K562 (cell line): ENCODE results near the gene LRRC75A.

Experiments
- CTCF ChIP-seq, 3 experiments: IDR thresholded peaks in 2 of 3; conservative IDR thresholded peaks in 1 of 3; 2 replicates each; pipeline ENCODE4 v1.5.1; 2011 to 2012; ENCODE audit warnings: low read length in 3 of 3, mild to moderate bottlenecking in 3 of 3, control low read depth in 2 of 3, improper control_type of control experiment in 1 of 3, inconsistent platforms in 1 of 3, low read depth in 1 of 3, mixed read lengths in 1 of 3, moderate library complexity in 1 of 3; ENCODE audit not compliant: insufficient read depth in 2 of 3
- EP300 ChIP-seq: IDR thresholded peaks from 2 replicates; pipeline ENCODE4 v1.6.1; 2012; ENCODE audit warnings: low read length, improper control_type of control experiment
- ESRRA ChIP-seq: fragments of 450-650 bp; IDR thresholded peaks from 2 replicates; pipeline ENCODE4 v1.6.1; 2014; ENCODE audit warnings: low read depth, mild to moderate bottlenecking, moderate library complexity, borderline replicate concordance
- EZH2 ChIP-seq: IDR thresholded peaks from 2 replicates; pipeline ENCODE4 v1.6.1; 2012; ENCODE audit warnings: low read depth, mild to moderate bottlenecking, inconsistent platforms, low read length, borderline replicate concordance
- GATA2 ChIP-seq: sonication (generic); formaldehyde crosslinking; IDR thresholded peaks from 2 replicates; pipeline ENCODE4 v1.4.0; 2020; ENCODE audit warnings: mild to moderate bottlenecking, missing genetic modification reagents
- MCM7 ChIP-seq, 2 experiments: fragments of 450-650 bp; IDR thresholded peaks; 2 replicates each; pipeline ENCODE4 v1.6.1; 2016 to 2018
- MTF1 ChIP-seq: fragments of 250-450 bp; sonication (Bioruptor Pico); IDR thresholded peaks from 2 replicates; pipeline ENCODE4 v1.9.0; 2021; ENCODE audit warnings: moderate library complexity, mild to moderate bottlenecking, inconsistent platforms, borderline replicate concordance
- PHF8 ChIP-seq: fragments of 200-600 bp; sonication (generic); IDR thresholded peaks from 2 replicates; pipeline ENCODE4 v1.6.1; 2012; ENCODE audit warnings: mixed run types, mild to moderate bottlenecking, inconsistent platforms, low read length, moderate library complexity, borderline replicate concordance
- POLR2A ChIP-seq: fragments of 450-650 bp; conservative IDR thresholded peaks from 2 replicates; pipeline ENCODE4 v1.6.1; 2016
- SIN3A ChIP-seq, 2 experiments: fragments of 150-350 bp in 1 of 2; IDR thresholded peaks; 2 replicates each; pipeline ENCODE4 v1.6.1; 2011 to 2016; ENCODE audit warnings: borderline replicate concordance in 2 of 2, low read depth in 2 of 2, low read length in 2 of 2, mild to moderate bottlenecking in 2 of 2, moderate library complexity in 2 of 2; ENCODE audit not compliant: control insufficient read depth in 1 of 2
- SREBF2 ChIP-seq: sonication (generic); formaldehyde crosslinking; IDR thresholded peaks from 2 replicates; pipeline ENCODE4 v1.4.0; 2020; ENCODE audit warnings: mild to moderate bottlenecking, missing genetic modification reagents

- TF ChIP-seq PHF8, result no peak
- TF ChIP-seq SIN3A (IDR thresholded peaks at IDR 0.05; ENCODE audit: borderline replicate concordance in 2 of 2, control insufficient read depth in 1 of 2, low read depth in 2 of 2, low read length in 2 of 2), result no peak
- no peak for TF ChIP-seq SREBF2 (CRISPR knock-in tag)
- no peak for TF ChIP-seq EP300
- TF ChIP-seq GATA2 (CRISPR knock-in tag), result no peak
- TF ChIP-seq CTCF (IDR thresholded peaks at IDR 0.05 in 2 of 3, conservative IDR thresholded peaks at IDR 0.05 in 1 of 3; ENCODE audit: insufficient read depth in 2 of 3, low read depth in 1 of 3, low read length in 3 of 3), result no peak
- TF ChIP-seq MCM7 (IDR thresholded peaks at IDR 0.05), result no peak
- no peak for TF ChIP-seq ESRRA
- no peak for TF ChIP-seq EZH2
- TF ChIP-seq POLR2A, result no peak
- no peak for TF ChIP-seq MTF1 (CRISPR knock-in tag)
These were observed 879 bp upstream of the LRRC75A start for GRCh38 chr17:16492613-16493530.
